ENCODE results near the gene CPM. TPM values are rescaled to one million over a fixed set of nuclear protein-coding genes. Genes with fewer than 3 reads are reported as not detected.
"Not testable (repeated sequence)": the region's sequence is repeated elsewhere in the genome, so short reads cannot be mapped to it uniquely, and the experiment has no call there.

CPM gene
- total RNA-seq, 5 donors from 2014 or later (not counting 1 experiment from before 2014, with no cell fraction given), result 1.6 to 2.7 (median 2.1) TPM

GRCh38 chr12:68819481-68819880 is 113.5 kb downstream of the CPM start:
- H3K4me1 ChIP-seq (ENCODE audit: control insufficient read depth in 1 of 2, extremely low read depth in 1 of 2, insufficient read depth in 2 of 2, low read length in 2 of 2), result peaks cover 2 to 13% of the 10 kb centered on the region in 2 experiments
- H3K27ac ChIP-seq (ENCODE audit: low read length); H3K27me3 ChIP-seq (replicated peaks in 1 of 2; ENCODE audit: control insufficient read depth in 2 of 2, extremely low read depth in 1 of 2, insufficient read depth in 2 of 2, low read length in 1 of 2); H3K4me3 ChIP-seq (ENCODE audit: control insufficient read depth in 1 of 2, extremely low read depth in 1 of 2, low read length in 1 of 2); H3K9me3 Mint-ChIP-seq; H3K4me3 Mint-ChIP-seq; H3K9me3 ChIP-seq; DNase-seq; H3K27me3 Mint-ChIP-seq; ATAC-seq (replicated peaks in 1 of 4); H3K27ac Mint-ChIP-seq: not testable (repeated sequence)
- Mint-ChIP-seq H3K36me3 (peaks cover 53% of the 10 kb centered on the region), H3K4me1 (peaks cover 22 to 41% (median 39%) of the 10 kb centered on the region in 3 donors)
- no CpG with 5 or more reads among the region's 13 CpGs for WGBS (ENCODE audit: insufficient coverage)
- POLR2A ChIA-PET, result interaction anchor here (0.6 to 0.9 kb wide), 3 partner anchors 10 to 92 kb away, joined by 3 to 12 read pairs (median 3); no protein-coding TSS in a partner anchor
- peaks cover 4 to 73% of the 10 kb centered on the region in 2 donors for H3K36me3 ChIP-seq (ENCODE audit: control insufficient read depth in 2 of 2, extremely low read depth in 1 of 2, insufficient read depth in 1 of 2, low read length in 1 of 2)
- CTCF ChIA-PET, result interaction anchor here (0.5 to 1.7 kb wide), 7 partner anchors 9 to 258 kb away, joined by 3 to 14 read pairs (median 6); partner anchors contain the start of gene MDM2 (in 1 of the 2)

DNA sequence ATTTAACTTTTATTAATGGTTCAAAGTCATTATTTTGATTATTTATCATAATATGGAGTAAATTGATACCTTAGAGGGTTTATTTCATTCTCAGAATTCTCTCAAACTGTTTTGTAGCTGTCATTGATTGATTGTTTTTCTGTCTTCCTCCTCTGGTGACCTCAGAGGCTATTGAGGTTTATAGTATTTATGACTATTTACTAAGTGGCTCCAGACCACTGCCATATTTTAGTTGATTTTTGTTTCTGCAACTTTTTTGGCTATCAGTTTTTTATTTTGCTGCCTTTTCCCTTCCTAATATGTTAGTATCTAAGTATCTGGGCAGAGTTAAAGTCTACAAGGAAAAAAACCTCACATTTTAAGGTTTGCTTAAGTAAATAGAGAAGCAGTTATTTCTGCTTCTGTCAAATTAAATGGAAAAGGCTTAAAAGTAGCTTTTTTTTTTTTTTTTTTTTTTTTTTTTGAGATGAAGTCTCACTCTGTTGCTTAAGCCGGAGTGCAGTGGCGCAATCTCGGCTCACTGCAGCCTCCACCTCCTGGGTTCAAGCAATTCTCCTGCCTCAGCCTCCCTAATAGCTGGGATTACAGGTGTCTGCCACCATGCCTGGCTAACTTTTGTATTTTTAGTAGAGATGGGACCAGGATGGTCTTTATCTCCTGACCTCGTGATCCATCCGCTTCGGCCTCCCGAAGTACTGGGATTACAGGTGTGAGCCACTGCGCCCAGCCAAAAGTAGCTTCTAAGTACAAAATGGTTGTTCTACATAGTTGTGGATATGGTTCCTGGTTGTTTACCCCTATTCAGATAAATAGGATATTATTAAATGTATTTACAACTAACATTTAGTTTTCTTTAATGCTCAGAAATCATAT is 116.8 kb downstream of the CPM start:
- Histone ChIP-seq H3K9me3 (no peaks in the 10 kb centered on the region), H3K36me3 (ENCODE audit: control insufficient read depth in 2 of 2, extremely low read depth in 1 of 2, insufficient read depth in 1 of 2, low read length in 1 of 2) (peaks cover 6 to 66% of the 10 kb centered on the region in 2 donors), H3K27ac (ENCODE audit: low read length) (no peak overlapping the region), H3K27me3 (replicated peaks in 1 of 2; ENCODE audit: control insufficient read depth in 2 of 2, extremely low read depth in 1 of 2, insufficient read depth in 2 of 2, low read length in 1 of 2) (no peaks in the 10 kb centered on the region), H3K4me1 (ENCODE audit: control insufficient read depth in 1 of 2, extremely low read depth in 1 of 2, insufficient read depth in 2 of 2, low read length in 2 of 2) (peaks cover 5 to 8% of the 10 kb centered on the region in 2 experiments), H3K4me3 (ENCODE audit: control insufficient read depth in 1 of 2, extremely low read depth in 1 of 2, low read length in 1 of 2) (no peak overlapping the region)
- H3K4me3 Mint-ChIP-seq, result no peak overlapping the region
- H3K9me3 Mint-ChIP-seq, result no peaks in the 10 kb centered on the region
- ATAC-seq (replicated peaks in 1 of 4) (no peak), DNase-seq (no peak)
- H3K4me1 Mint-ChIP-seq, result peaks cover 44 to 57% (median 49%) of the 10 kb centered on the region in 3 donors
- WGBS (ENCODE audit: insufficient coverage), result no CpG with 5 or more reads among the region's 8 CpGs
- H3K27ac Mint-ChIP-seq, result peak overlapping the region; percentile 71 to 80
- H3K36me3 Mint-ChIP-seq, result peaks cover 46% of the 10 kb centered on the region
- H3K27me3 Mint-ChIP-seq, result no peaks in the 10 kb centered on the region
- POLR2A ChIA-PET, result interaction anchor here (0.6 to 0.7 kb wide), 4 partner anchors 8 to 1514 kb away, joined by 3 to 10 read pairs (median 6); no protein-coding TSS in a partner anchor
- CTCF ChIA-PET, result interaction anchor here (0.6 to 3.4 kb wide), 7 partner anchors 9 to 1466 kb away, joined by 4 to 12 read pairs (median 5); partner anchors contain the start of gene MDM2 (in 1 of the 2)

DNA sequence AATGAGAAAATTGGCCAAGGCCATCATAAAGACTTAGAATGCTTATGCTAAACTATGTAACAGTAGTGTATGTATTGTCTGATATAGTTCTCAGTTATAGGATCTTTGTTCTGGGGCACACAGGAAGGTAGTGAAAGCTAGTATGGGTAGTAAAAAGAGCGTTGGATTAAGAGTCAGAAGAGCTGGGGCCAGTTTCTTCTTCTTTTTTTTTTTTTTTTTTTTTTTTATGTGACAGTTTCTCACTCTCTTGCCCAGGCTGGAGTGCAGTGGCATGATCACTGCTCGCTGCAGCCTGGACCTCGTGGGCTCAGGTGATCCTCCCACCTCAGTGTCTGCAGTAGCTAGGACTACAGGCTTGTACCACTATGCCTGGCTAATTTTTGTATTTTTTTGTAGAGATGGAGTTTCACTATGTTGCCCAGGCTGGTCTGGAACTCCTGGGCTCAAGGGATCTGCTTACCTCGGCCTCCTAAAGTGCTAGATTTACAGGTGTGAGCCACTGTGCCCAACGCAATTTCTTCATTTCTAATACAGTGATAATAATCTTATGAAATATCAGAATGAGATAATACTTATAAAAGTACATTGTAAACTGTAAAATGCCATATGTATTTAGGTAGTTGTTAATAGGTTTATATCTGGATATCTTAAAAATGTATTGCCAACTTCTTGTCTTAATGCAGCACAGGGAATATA is 117.6 kb downstream of the CPM start:
- DNase-seq (no peak), ATAC-seq (replicated peaks in 1 of 4) (no peak)
- Histone ChIP-seq H3K36me3 (ENCODE audit: control insufficient read depth in 2 of 2, extremely low read depth in 1 of 2, insufficient read depth in 1 of 2, low read length in 1 of 2) (peaks cover 5 to 61% of the 10 kb centered on the region in 2 donors), H3K27me3 (replicated peaks in 1 of 2; ENCODE audit: control insufficient read depth in 2 of 2, extremely low read depth in 1 of 2, insufficient read depth in 2 of 2, low read length in 1 of 2) (no peaks in the 10 kb centered on the region), H3K9me3 (no peaks in the 10 kb centered on the region), H3K4me1 (ENCODE audit: control insufficient read depth in 1 of 2, extremely low read depth in 1 of 2, insufficient read depth in 2 of 2, low read length in 2 of 2) (peaks cover 5 to 10% of the 10 kb centered on the region in 2 experiments), H3K27ac (ENCODE audit: low read length) (peak overlapping the region; percentile 16), H3K4me3 (ENCODE audit: control insufficient read depth in 1 of 2, extremely low read depth in 1 of 2, low read length in 1 of 2) (no peak overlapping the region)
- Mint-ChIP-seq H3K4me1 (peaks cover 48 to 59% (median 50%) of the 10 kb centered on the region in 3 donors), H3K9me3 (no peaks in the 10 kb centered on the region), H3K27me3 (no peaks in the 10 kb centered on the region), H3K36me3 (peaks cover 43% of the 10 kb centered on the region), H3K27ac (peak overlapping the region in 1 of 2 donors; percentile 33), H3K4me3 (no peak overlapping the region)
- 80% methylated on average over 2 of the region's 5 CpGs for WGBS (ENCODE audit: insufficient coverage)
- POLR2A ChIA-PET, result interaction anchor here (0.5 to 0.7 kb wide), 5 partner anchors 9 to 1515 kb away, joined by 3 to 10 read pairs (median 5); no protein-coding TSS in a partner anchor
- CTCF ChIA-PET, result interaction anchor here (0.6 to 3.4 kb wide), 5 partner anchors 15 to 1465 kb away, joined by 4 to 12 read pairs (median 4); no protein-coding TSS in a partner anchor

DNA sequence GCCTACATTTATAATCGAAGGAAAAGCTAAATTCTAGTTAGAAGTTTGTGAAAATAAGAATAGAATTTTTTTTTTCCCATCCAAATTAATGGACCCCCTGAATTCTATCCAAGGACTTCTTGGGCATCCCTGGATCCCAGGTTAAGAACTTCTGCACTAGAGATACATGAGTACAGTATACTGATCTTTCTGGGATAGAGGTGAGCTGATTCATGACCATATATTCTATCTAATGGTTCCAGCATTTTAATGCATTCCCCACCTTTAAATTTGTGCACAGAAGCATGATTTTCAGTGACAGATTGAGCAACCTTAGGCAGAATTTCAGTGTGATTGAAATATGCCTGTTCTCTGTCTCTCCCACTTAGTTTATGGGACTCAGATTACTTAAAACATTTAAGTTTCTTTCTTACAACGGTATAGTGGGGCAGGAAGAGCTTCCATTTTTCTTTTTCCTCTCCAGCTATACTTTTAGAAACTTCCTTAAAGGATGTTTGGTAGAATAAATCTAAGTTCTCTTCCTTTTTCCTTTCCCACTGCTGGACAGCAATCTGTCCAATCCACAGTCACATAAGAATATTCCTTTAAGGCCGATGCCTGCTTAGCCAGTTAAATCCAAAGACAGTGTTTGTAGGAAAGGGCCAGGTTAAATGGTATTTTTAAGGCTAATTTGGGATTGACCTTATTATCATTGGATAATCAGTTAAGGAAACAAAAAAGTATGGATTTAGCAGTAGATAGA is 118.3 kb downstream of the CPM start:
- Histone ChIP-seq H3K27ac (ENCODE audit: low read length) (peak overlapping the region; percentile 16), H3K27me3 (replicated peaks in 1 of 2; ENCODE audit: control insufficient read depth in 2 of 2, extremely low read depth in 1 of 2, insufficient read depth in 2 of 2, low read length in 1 of 2) (no peaks in the 10 kb centered on the region), H3K36me3 (ENCODE audit: control insufficient read depth in 2 of 2, extremely low read depth in 1 of 2, insufficient read depth in 1 of 2, low read length in 1 of 2) (peaks cover 5 to 61% of the 10 kb centered on the region in 2 donors), H3K9me3 (no peaks in the 10 kb centered on the region), H3K4me3 (ENCODE audit: control insufficient read depth in 1 of 2, extremely low read depth in 1 of 2, low read length in 1 of 2) (no peak overlapping the region), H3K4me1 (ENCODE audit: control insufficient read depth in 1 of 2, extremely low read depth in 1 of 2, insufficient read depth in 2 of 2, low read length in 2 of 2) (peaks cover 5 to 13% of the 10 kb centered on the region in 2 experiments)
- CTCF ChIA-PET, result interaction anchor here (0.6 to 1.2 kb wide), 2 partner anchors 16 to 1108 kb away, joined by 4 to 6 read pairs; no protein-coding TSS in a partner anchor
- Mint-ChIP-seq H3K36me3 (peaks cover 41% of the 10 kb centered on the region), H3K27me3 (no peaks in the 10 kb centered on the region), H3K27ac (peak overlapping the region in 1 of 2 donors; percentile 33), H3K9me3 (no peaks in the 10 kb centered on the region), H3K4me3 (no peak overlapping the region), H3K4me1 (peaks cover 49 to 58% (median 50%) of the 10 kb centered on the region in 3 donors)
- POLR2A ChIA-PET, result interaction anchor here (0.5 to 0.6 kb wide), 3 partner anchors 11 to 375 kb away, joined by 3 read pairs; no protein-coding TSS in a partner anchor
- DNase-seq (no peak), ATAC-seq (replicated peaks in 1 of 4) (no peak)
- no CpG with 5 or more reads among the region's 3 CpGs for WGBS (ENCODE audit: insufficient coverage)

- CTCF ChIA-PET, result interaction anchor here (0.6 to 1.8 kb wide), 5 partner anchors 16 to 1449 kb away, joined by 3 to 10 read pairs (median 5); no protein-coding TSS in a partner anchor
- Mint-ChIP-seq H3K4me1 (peaks cover 50 to 57% (median 52%) of the 10 kb centered on the region in 3 donors), H3K4me3 (no peak overlapping the region), H3K9me3 (no peaks in the 10 kb centered on the region), H3K27me3 (no peaks in the 10 kb centered on the region), H3K27ac (peak overlapping the region; percentile 36 to 69), H3K36me3 (peaks cover 41% of the 10 kb centered on the region)
- ATAC-seq (replicated peaks in 1 of 4) (no peak), DNase-seq (no peak)
- H3K4me3 ChIP-seq (ENCODE audit: control insufficient read depth in 1 of 2, extremely low read depth in 1 of 2, low read length in 1 of 2), result no peak overlapping the region
- peaks cover 5 to 54% of the 10 kb centered on the region in 2 donors for H3K36me3 ChIP-seq (ENCODE audit: control insufficient read depth in 2 of 2, extremely low read depth in 1 of 2, insufficient read depth in 1 of 2, low read length in 1 of 2)
- WGBS (ENCODE audit: insufficient coverage), result no CpG with 5 or more reads among the region's 2 CpGs
- POLR2A ChIA-PET, result interaction anchor here (0.5 to 1.0 kb wide), 5 partner anchors 11 to 461 kb away, joined by 3 to 5 read pairs (median 4); no protein-coding TSS in a partner anchor
- peaks cover 5 to 16% of the 10 kb centered on the region in 2 experiments for H3K4me1 ChIP-seq (ENCODE audit: control insufficient read depth in 1 of 2, extremely low read depth in 1 of 2, insufficient read depth in 2 of 2, low read length in 2 of 2)
- H3K27ac ChIP-seq (ENCODE audit: low read length), result no peak overlapping the region
- no peaks in the 10 kb centered on the region for H3K27me3 ChIP-seq (replicated peaks in 1 of 2; ENCODE audit: control insufficient read depth in 2 of 2, extremely low read depth in 1 of 2, insufficient read depth in 2 of 2, low read length in 1 of 2)
- H3K9me3 ChIP-seq, result no peaks in the 10 kb centered on the region
Measured at GRCh38 chr12:68813242-68813593, 119.8 kb downstream of the CPM start.
